ENCODE data around the gene TST.

TST gene

GRCh38 chr22:37053310-37054055 is 34.2 kb upstream of the TST start:
- DNase-seq = no peak

- DNase-seq = no peak
Observed at GRCh38 chr22:37052386-37053309, 33.4 kb upstream of the TST start.

- no peak for DNase-seq
Observed at GRCh38 chr22:37051391-37052385, 32.4 kb upstream of the TST start, which contains the start of gene KCTD17. TSS of gene KCTD17 (plus strand) at chr22:37051742. CDS start at chr22:37051761, 19 bp downstream.

- DNase-seq = no peak
Observed at GRCh38 chr22:37050913-37051312, 31.7 kb upstream of the TST start.

- DNase-seq = no peak
Observed at GRCh38 chr22:37049224-37049623, 30.0 kb upstream of the TST start.

GRCh38 chr22:37048133-37048532 is 28.9 kb upstream of the TST start:
- DNase-seq = no peak

GRCh38 chr22:37047006-37047405 is 27.8 kb upstream of the TST start:
- DNase-seq = peak; percentile 100

GRCh38 chr22:37046589-37046988 is 27.3 kb upstream of the TST start:
- no peak for DNase-seq

GRCh38 chr22:37045958-37046357 is 26.7 kb upstream of the TST start:
- DNase-seq = no peak

- DNase-seq = no peak
Observed at GRCh38 chr22:37044634-37045625, 25.7 kb upstream of the TST start.

GRCh38 chr22:37043828-37044538 is 24.7 kb upstream of the TST start:
- DNase-seq = peak; percentile 51

GRCh38 chr22:37043209-37043827 is 24.1 kb upstream of the TST start:
- no peak for DNase-seq

GRCh38 chr22:37039466-37039865 is 20.2 kb upstream of the TST start:
- no peak for DNase-seq

GRCh38 chr22:37037669-37038068 is 18.4 kb upstream of the TST start:
- DNase-seq = no peak

GRCh38 chr22:37036655-37037377 is 17.6 kb upstream of the TST start:
- no peak for DNase-seq

GRCh38 chr22:37033605-37034430 is 14.6 kb upstream of the TST start:
- DNase-seq = no peak

- no peak for DNase-seq
Observed at GRCh38 chr22:37032535-37033460, 13.6 kb upstream of the TST start.

Data from NCI-H524 treated with DMSO at 0.1 percent for 48 hours (cell line).